IPS-18c (cell line): ENCODE data around the gene OR51I1.

Experiments
- H3K4me3 ChIP-seq: 2 replicates; pipeline ENCODE4 v1.7.0; 2013; ENCODE audit warnings: low read depth, mild to moderate bottlenecking, low read length, moderate library complexity; ENCODE audit not compliant: insufficient read depth
- H3K9me3 ChIP-seq: one replicate; pipeline ENCODE4 v1.6.1; 2013; ENCODE audit warnings: mild to moderate bottlenecking, low read length, moderate library complexity; ENCODE audit not compliant: control insufficient read depth, insufficient read depth

OR51I1 gene

DNA sequence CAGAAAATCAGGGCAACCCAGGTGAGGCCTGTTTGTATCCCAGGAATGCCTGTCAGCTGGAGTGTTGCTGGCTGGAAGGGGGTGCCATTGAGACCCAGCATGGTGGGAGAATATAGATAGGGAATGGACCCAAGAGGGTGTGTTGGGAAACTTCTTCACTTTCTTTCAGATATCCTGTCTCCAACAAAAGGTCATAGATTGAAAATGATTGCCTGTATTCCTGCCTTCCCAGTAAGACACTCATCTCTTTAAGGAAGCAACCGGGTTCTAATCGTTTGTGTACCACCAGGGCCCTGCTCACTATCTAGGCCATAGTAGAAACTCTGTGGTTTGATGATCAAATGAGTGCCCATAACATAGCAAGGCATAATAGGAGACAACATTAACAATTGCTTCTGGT, at the start of gene OR51I1:
OR51I1 (minus strand) TSS at position 101 of the 400 bp plus-strand sequence; CDS start at position 101, 0 bp downstream.
- H3K4me3 ChIP-seq: no peak within 1 kb of the TSS
- H3K9me3 ChIP-seq: no peaks in the 10 kb centered on the region

- H3K4me3 ChIP-seq: no peak overlapping the region
- no peaks in the 10 kb centered on the region for H3K9me3 ChIP-seq
These were observed 48.5 kb upstream of the OR51I1 start for GRCh38 chr11:5489576-5490357.

- Histone ChIP-seq H3K4me3 (no peak overlapping the region), H3K9me3 (no peaks in the 10 kb centered on the region)
These were observed 47.6 kb upstream of the OR51I1 start for GRCh38 chr11:5488798-5489399.

- H3K9me3 ChIP-seq: no peaks in the 10 kb centered on the region
- no peak within 1 kb of the TSS for H3K4me3 ChIP-seq
These were observed 47.1 kb upstream of the OR51I1 start, which contains the start of gene OR52D1 for GRCh38 chr11:5488385-5488784. Gene OR52D1 (plus strand): TSS chr11:5488685. CDS start chr11:5488707, 22 bp downstream.

GRCh38 chr11:5486421-5486820, 45.1 kb upstream of the OR51I1 start:
- no peaks in the 10 kb centered on the region for H3K9me3 ChIP-seq
- H3K4me3 ChIP-seq: no peak overlapping the region

- Histone ChIP-seq H3K4me3 (no peak overlapping the region), H3K9me3 (no peaks in the 10 kb centered on the region)
These were observed 44.7 kb upstream of the OR51I1 start for GRCh38 chr11:5486003-5486402.

GRCh38 chr11:5476186-5476819, 35.0 kb upstream of the OR51I1 start:
- Histone ChIP-seq H3K4me3 (no peak overlapping the region), H3K9me3 (no peaks in the 10 kb centered on the region)

GRCh38 chr11:5473921-5474320, 32.6 kb upstream of the OR51I1 start:
- Histone ChIP-seq H3K4me3 (no peak overlapping the region), H3K9me3 (no peaks in the 10 kb centered on the region)

DNA sequence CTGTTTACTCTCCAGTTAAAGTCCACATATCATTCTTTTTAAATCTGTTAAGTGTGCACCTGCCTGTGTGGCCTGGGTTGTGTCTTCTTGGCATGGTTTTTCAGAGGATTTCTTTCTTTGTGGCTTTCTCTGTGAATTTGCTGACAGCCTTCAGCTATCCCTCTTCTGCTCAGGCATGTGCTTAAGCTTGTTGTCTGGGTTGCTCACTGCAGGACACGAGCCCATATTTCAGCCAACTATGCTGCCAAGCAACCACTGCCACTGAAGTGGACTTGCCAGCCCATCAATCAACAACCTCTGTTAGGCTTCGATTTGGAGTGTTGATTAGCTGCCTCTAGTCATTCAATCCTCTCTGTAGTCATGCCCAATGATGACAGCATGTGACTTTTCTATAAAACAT, 26.2 kb upstream of the OR51I1 start:
- H3K9me3 ChIP-seq: no peaks in the 10 kb centered on the region
- no peak overlapping the region for H3K4me3 ChIP-seq

DNA sequence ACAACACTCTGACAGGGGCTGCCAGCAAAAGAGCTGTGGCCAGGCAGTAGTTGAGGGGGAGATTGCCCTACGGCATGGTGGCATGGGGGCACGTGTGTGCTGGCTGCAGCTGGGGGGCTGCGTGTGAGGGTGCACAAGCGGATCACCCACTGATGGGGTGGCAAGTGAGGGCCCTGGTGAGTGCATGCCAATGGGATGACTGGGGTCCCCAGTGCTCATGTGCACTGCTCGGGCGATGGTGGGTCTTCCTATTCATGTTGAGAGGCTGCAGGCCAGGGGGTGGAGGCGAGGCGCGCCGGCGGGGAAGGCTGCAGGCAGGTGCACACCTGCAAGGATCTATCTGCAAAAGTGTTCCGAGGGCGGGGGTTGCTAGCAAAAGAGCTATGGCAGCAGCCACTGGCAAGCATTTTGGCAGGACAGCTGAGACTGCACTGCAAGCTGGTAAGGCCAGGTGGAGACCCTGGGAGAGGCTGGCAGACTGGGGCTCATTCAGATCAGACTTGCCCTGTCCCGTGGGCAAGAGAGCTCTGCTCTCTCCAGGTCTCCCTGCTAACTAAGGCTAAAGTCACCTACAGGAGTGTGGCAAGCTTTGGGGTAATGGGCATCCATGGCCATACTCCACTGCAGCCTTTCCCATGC, 19.8 kb upstream of the OR51I1 start:
- Histone ChIP-seq H3K9me3 (no peaks in the 10 kb centered on the region), H3K4me3 (no peak overlapping the region)

DNA sequence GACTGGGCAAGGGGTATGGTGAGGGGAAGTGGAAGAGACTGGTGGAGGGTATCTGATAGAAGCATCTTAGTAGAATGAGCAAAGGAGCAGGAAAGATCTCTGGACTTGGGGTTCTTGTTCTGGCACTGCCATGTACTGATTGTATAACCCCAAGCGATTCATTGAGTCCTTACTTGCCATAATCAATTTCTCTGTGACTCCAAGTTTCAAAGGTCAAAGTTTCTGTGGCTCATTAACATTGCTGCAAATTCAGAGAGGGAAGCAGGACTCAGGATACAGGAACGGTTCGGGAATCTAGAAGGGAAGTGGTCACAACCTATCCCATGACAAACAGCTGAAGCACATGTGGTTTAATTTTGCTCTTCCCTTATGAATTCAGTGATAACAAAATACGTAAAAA, 8.1 kb upstream of the OR51I1 start:
- H3K4me3 ChIP-seq: no peak overlapping the region
- H3K9me3 ChIP-seq: no peaks in the 10 kb centered on the region

DNA sequence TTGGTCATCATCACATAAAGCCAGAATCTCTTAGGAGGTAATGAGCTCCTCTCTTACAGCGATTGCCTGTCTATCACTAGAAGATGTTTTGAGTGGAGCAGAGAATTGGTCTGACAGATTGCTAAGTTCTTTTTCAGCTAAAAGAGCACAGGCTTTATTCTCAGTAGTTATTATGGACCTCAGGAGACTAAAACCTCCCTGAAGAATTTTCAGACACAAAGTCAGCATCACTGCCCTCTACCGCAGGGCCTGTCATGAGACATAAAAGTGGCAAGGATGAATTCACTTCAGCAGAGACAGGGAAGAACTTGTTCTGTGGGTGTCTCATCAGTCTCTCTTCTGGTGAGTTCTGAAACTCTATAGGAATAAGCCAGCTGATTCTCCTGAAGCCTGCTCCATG, 7.7 kb upstream of the OR51I1 start, which contains the start of gene OR51I2:
OR51I2 (plus strand) TSS at position 301 of the 400 bp plus-strand sequence. CDS start 4,166 bp downstream, outside the sequence.
- no peaks in the 10 kb centered on the region for H3K9me3 ChIP-seq
- H3K4me3 ChIP-seq: no peak within 1 kb of the TSS

DNA sequence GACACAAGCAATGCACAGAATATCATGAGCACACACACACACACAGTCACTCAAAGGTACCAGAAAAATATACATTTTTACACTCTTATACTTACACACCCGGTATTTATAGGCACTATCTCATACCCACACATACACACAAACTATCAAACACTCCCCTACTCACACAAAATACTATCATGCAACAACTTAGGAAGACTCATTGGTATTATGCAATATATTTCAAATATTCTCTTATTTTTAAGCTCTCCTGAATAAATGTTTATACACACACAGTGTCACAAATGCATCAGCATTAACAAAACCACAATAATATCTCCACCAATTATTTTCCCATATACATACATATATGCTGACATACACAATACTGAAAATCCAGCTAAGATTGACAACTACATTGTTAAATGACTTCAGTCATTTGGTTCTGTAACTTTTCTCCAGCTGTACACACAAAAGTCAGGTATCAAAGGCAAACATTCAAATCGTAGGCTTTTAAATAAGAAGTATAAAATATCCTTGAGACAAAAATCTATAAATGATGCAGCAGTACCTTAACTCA, 2.6 kb upstream of the OR51I1 start:
- Histone ChIP-seq H3K9me3 (no peaks in the 10 kb centered on the region), H3K4me3 (no peak overlapping the region)

DNA sequence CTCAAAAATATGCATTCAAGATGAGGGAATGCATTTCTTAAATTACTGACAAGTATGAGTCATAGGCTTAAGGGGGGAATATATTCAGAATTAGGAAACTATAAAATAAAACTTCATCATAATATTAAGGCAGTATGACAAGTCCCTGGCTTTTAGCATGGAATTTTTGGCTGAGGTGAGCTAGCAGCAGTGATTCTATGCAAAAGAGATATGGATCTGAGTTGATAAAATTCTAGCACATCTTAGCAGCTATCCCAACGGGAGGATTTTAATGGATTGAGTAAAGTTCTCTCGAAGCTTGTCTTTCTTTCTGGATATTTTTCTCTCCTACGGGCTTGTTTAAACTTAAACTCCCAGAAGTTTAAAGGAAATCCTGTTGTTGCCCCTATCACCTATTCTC, 18.2 kb downstream of the OR51I1 start:
- H3K4me3 ChIP-seq: no peak overlapping the region
- H3K9me3 ChIP-seq: no peaks in the 10 kb centered on the region

DNA sequence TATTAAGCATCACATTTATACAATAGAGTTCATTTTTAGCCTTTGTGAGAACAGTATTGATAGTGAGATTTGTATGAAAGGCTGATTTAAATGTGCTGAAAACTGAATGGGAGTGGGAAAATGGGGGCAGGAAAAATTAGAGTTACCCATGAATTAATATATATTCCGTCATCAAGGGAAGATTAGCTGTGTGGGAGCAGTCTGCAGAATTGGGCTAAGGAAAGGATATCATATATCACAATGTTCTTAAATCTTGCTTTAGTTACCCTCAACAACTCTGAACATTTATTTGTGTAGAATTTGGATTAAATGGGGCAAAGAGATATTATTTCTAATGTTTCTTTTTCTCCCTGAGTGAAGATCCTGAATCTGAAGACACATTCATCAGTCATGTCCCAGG, 19.5 kb downstream of the OR51I1 start, which contains the start of gene OR51Q1:
OR51Q1 (plus strand) TSS at position 301 of the 400 bp plus-strand sequence; CDS start at position 391, 90 bp downstream.
- no peak within 1 kb of the TSS for H3K4me3 ChIP-seq

GRCh38 chr11:5420993-5421392, 20.3 kb downstream of the OR51I1 start:
- Histone ChIP-seq H3K4me3 (no peak overlapping the region), H3K9me3 (no peaks in the 10 kb centered on the region)

More for the DNA sequence above, 19.5 kb downstream of the OR51I1 start, which contains the start of gene OR51Q1:
- H3K9me3 ChIP-seq: no peaks in the 10 kb centered on the region

DNA sequence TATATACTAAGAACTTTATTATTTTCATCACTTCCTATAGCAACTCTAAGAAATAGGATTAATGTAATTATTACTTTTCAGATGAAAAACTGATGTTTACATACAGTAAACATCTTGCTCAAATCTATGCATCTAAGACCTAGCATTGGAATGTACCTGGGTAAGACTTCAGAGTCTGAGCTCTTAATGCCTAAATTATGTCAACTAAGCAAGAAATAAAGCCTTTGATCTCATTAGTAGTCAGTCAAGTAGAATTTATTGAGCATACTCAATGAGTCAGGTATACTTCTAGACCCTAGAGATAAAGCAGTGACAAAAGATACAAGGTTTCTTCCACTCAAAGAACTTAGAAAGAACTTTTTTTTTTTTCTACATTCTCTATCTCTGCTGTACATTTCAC, 36.1 kb downstream of the OR51I1 start:
- Histone ChIP-seq H3K4me3 (no peak overlapping the region), H3K9me3 (peaks cover 2% of the 10 kb centered on the region)
